Measurements from ENCODE around the gene INHBB.

Gene INHBB

DNA sequence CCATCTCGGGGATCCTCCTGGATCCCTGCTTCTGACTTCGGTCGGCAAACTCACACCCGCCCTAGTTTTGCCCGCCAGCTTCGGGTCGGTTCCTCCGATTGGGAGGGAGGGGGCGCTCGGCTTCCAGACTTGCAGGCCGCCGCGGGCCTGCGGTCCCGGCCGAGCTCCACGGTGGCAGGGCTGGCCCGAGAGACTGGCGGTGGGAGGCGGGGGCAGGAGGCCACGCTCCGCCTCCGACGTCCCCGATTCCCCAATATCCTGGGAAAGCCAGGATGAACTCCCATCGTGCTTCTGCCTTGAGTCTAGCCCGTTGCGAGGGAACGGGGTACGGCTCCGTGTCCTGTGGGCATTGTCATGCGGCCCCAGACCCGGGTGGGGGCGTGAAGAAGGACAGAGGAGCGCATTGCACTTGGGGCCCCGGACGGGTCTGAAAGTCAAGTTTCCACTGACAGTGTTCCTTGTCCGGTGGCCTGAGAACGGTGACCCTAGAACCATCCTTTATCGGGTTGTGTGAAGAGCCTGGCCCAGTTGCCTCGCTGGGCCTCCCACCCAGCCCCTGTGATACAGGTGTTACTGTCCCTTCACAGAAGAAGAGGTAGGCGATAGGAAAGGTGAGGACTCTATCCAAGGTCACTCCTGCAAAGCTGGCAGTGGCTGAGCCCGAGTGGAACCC, 2.4 kb upstream of the INHBB start:
- peak; percentile 57 for DNase-seq

DNA sequence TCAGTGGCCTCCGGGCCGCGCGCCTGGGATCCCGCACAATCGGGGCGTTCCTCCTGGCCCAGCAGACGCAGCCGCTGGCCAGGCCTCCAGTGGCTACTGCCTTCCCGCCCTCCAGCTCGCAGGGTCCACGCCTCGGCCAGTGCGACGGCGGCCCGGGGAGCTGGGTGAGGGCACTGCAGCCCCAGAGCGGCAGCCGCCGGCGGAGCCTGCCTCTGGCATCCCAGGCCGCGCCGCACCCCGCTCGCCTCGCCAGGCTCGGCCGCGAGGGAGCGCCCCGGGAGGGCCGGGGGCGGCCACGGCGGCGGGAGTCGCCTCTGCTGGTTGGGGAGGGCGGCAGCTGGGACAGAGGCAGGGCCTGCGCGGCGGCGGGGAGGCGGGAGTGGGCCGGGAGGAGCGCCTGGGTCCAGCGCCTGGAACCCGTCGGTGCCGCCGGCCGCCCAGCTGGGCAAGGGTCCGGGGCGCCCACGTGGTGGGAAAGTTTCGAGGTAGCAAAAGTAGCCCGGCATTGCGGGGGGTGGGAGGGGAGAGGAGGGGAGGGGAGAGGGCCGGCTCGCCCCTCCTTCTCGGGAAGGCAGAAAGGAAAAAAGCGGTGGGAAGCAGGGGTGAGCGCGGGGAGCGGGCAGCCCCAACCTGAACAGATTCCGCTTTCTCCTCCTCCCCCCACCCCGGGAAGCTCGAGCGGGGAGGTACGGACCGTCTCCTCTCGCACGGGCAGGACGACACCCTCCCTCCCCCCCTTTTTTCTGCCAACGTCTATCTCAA, 1.5 kb upstream of the INHBB start:
- peak; percentile 33 for DNase-seq

DNA sequence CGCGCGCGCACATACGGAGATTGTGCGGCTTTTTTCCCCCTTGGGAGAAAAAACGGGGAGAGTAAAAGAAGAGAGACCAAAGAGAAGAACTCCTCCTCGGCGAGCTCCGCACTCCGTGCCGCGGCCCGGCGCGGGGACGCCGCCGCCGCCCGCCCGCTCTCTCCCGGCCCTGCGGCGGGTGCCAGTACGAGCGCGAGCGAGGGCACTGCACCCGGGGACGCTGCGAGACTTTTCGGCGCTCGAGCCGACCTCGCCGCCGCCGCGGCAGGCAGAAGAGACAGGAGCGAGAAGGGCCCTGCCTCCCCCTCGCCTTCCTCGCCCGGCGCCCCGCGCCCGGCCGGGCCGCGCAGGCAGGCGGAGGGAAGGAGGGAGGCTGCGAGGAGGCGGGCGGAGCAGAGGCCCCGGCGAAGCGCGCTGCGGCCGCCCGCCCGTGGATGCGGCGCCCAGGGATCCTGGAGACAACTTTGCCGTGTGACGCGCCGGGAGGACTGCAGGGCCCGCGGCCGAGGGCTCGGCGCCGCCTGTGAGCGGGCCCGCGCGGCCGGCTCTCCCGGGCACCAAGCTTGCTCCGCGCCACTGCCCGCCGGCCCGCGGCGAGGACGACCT, 857 bp upstream of the INHBB start:
- DNase-seq = peak; percentile 41

DNA sequence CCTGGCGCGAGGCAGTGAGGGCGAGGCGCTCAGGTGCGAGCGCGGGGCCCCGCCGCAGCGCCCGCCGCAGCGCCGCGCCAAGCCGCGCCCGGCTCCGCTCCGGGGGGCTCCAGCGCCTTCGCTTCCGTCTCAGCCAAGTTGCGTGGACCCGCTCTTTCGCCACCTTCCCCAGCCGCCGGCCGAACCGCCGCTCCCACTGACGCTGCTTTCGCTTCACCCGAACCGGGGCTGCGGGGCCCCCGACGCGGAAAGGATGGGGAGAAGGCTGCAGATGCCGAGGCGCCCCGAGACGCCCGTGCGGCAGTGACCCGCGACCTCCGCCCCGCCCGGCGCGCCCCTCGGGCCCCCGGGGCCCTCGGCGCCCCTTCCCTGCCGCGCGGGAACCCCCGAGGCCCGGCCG, 328 bp upstream of the INHBB start:
- DNase-seq = no peak

DNA sequence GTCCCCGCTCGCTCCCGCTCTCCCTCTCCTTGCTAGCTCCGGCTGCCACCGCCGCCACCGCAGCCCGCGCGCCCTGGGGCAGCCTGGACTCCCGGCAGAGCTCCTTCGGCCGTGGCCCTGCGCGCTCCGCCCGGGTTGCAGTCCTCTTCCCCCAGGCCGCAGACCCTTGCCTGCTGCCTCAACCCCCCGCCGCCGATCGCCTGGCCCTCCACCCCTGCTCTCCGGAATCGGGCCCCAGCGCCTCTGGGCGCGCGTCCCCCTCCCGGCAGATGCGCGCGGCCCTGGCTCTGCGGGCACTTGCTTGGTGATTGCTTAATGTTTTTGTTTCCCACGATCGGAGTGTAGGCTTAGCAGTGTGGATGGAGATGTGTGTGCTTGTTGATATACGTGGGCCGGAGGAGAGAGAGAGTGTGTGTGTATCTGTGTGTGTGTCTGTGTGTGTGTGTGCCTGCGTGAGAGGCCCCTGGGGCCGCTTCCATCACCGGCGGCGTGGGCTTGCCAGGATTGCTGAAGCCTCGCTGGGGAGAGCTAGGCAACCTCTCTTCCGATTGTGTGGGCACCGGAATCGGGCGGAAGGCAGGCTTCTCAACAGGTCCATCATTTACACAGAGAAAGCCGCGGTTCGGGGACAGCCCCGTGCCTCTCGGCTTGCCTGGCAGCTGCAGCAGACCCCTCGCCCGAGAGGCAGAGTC, 877 bp downstream of the INHBB start:
- DNase-seq = peak; percentile 29

DNA sequence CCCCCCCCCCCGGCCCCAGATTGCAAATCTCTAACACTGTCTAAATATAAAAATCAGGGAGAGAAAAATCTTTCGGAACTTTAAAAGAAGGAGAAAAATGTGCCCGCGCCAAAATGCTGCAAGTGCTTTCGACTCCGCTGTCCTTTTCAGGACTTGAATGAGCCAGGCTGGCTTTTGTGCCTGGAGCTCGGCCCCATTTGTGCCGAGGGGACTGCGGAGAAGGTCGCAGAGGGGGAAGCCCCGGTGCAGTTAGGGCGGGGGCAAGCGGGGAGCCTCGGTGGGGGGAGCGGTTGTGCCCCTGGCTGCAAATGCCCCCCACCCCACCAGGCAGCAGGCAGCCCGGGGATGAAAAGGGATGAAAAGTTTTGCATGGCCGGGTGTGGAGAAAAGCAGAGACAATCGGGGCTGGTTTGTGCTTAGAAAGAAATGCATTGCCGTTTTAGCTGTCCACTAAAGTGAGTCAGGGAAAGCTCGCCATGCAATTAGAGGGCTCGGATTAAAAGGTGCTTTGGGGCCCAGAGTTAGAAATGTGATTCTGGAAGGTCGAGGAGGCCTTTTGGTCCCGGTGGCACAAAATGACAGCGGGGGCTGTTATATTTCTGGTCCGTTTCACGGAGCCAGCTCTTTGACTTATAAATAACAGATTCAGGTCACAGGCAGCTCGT, 1.6 kb downstream of the INHBB start:
- no peak for DNase-seq

DNA sequence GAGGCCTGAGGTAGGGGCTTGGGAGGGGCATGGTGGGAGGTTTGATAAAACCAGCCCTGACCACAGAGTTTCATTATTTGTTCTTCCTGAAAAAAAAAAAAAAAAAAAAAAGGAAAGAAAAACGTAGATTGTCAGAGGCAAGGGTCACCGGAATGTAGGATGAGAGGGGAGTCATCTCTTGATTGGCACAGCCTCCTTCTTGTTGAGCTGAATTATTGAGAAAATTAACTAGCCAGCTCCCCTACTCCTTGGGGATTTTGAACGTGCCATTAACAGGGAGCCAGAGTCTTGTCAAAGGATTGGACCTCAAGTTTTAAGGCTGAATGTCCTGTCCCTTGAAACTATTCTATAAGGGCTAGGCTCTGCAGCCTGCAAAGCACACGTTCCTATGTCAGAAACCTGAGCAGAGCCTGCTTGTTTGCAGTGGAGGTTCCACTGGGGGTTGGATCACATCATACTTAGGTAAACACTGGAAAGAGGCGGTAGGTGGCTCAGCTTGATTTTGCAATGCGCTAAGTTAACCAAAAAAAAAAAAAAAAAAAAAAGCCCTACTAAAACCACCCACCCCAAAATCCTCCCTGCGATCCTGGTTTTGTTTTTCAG, 2.3 kb downstream of the INHBB start:
- peak; percentile 62 for DNase-seq

DNA sequence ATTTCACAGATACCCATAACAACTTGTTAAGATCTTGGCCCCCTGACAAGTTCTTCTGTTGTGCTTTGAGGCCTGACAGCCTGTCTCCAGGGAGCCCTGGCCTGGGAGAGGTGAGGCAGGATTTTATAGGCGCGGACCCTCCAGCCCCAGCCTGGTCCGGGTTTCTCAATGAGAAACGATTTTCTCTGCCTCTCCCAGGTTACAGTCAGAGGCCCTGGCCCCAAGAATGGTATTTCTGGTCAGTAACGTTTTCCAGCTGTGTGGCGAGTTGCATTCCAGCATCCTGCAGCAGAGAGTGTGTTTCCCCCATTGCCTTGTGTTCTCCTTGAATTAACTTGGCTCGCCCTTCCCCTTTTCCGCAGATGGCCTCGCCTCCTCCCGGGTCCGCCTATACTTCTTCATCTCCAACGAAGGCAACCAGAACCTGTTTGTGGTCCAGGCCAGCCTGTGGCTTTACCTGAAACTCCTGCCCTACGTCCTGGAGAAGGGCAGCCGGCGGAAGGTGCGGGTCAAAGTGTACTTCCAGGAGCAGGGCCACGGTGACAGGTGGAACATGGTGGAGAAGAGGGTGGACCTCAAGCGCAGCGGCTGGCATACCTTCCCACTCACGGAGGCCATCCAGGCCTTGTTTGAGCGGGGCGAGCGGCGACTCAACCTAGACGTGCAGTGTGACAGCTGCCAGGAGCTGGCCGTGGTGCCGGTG, 3.0 kb downstream of the INHBB start:
- no peak for DNase-seq

DNA sequence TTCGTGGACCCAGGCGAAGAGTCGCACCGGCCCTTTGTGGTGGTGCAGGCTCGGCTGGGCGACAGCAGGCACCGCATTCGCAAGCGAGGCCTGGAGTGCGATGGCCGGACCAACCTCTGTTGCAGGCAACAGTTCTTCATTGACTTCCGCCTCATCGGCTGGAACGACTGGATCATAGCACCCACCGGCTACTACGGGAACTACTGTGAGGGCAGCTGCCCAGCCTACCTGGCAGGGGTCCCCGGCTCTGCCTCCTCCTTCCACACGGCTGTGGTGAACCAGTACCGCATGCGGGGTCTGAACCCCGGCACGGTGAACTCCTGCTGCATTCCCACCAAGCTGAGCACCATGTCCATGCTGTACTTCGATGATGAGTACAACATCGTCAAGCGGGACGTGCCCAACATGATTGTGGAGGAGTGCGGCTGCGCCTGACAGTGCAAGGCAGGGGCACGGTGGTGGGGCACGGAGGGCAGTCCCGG, 3.5 kb downstream of the INHBB start:
- no peak for DNase-seq

DNA sequence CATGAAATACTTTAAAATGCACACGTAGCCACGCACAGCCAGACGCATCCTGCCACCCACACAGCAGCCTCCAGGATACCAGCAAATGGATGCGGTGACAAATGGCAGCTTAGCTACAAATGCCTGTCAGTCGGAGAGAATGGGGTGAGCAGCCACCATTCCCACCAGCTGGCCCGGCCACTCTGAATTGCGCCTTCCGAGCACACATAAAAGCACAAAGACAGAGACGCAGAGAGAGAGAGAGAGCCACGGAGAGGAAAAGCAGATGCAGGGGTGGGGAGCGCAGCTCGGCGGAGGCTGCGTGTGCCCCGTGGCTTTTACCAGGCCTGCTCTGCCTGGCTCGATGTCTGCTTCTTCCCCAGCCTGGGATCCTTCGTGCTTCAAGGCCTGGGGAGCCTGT, 4.1 kb downstream of the INHBB start:
- no peak for DNase-seq

DNA sequence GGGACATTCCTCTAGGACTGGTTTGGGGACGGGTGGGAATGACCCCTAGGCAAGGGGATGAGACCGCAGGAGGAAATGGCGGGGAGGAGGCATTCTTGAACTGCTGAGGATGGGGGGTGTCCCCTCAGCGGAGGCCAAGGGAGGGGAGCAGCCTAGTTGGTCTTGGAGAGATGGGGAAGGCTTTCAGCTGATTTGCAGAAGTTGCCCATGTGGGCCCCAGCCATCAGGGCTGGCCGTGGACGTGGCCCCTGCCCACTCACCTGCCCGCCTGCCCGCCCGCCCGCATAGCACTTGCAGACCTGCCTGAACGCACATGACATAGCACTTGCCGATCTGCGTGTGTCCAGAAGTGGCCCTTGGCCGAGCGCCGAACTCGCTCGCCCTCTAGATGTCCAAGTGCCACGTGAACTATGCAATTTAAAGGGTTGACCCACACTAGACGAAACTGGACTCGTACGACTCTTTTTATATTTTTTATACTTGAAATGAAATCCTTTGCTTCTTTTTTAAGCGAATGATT, 4.9 kb downstream of the INHBB start:
- no peak for DNase-seq

DNA sequence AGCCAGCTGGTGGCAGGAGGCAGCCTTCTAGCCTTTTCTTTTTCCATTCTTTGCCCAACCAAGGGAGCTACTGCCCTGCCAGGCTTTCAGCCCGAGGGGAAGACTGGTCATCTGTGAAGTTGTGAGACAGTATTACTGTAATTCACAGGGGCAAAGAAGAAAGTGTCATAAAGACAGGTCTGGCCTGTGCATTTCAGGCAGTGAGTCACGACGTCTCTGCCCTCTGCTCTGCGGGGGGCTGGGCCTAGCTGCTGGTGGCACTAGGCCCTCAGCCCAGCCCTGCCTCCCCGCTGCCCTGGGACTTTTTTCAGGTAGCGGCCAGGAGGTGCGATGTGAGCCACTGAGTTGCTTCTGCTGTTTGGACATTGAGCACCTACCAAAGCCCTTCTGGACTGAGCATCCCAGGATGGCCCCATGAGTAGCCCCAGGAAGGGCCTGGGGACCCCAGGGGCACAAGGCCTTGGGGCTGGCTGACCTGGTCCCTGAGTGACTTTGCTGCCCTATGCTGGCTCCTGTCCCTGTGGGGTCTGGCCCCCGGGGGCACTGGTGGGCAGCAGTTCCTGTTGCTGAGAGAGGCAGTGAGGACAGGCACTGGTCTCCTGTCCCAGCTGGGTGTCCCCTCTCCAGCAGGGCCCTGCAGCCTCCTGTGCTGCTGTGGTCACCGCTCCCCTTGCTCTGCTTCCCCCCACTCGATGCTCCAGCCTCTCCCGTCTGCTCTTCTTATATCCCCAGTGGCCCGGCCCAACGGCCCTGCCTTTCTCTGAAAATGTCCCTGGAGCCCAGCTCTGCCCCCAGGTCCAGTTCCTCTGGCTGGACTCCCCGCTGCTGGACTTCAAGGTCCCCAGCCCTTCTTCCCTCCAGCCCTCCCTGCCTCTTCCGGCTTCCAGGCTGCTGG, 7.0 kb downstream of the INHBB start:
- DNase-seq = no peak

DNA sequence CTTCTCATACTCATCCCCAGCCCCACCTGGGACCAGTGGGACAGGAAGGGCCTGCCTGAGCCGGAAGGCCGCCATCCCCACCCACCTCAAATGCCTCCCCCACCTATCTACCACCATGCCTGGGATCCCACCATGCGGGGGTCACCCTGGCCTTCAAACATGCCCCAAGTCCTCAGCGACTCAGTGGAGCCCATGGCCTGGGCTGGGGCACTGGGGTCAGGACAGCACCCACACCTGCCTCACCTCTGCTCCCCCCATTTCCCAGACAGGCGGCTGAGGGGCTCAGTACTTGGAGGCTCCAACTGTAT, 7.6 kb downstream of the INHBB start:
- DNase-seq = no peak

DNA sequence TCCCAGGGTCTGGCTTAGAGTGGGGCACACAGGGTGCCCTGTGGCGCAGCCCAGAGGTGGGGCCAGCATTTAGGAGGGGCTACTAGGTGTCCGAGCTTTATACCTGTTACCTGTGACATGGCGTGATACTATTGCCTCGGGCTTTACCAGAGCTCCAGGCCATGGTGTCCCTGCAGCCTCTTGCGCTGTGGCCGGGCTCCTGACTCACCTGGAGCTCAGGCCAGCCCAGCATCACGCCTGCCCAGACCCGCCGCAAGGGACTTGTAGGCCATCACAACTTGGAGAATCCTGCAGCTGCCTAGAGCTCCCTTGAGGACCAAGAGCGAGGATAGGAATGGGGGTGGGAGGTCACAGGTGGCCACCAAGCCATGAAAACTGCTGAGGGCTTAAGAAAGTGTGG, 8.0 kb downstream of the INHBB start:
- DNase-seq = no peak

DNA sequence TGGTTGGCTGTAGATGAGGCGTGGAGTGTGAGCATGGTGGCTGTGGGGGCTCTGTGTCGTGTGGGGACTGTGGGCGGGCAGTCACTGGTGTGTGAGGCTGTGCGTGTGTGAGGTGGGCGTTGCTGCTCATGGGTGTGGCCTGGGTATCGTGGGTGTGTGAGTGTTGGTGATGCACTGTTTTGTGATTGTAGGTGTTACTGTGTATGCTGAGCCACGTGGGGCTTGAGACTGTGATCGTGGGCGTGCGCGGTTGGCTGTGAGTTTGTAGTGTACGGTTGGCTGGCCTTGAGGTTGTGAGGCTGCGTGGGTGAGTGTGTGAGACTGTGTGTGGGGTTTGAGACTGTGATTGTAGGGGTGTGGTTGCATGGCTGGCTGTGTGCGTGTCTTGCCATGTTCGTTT, 8.5 kb downstream of the INHBB start:
- DNase-seq = no peak

DNA sequence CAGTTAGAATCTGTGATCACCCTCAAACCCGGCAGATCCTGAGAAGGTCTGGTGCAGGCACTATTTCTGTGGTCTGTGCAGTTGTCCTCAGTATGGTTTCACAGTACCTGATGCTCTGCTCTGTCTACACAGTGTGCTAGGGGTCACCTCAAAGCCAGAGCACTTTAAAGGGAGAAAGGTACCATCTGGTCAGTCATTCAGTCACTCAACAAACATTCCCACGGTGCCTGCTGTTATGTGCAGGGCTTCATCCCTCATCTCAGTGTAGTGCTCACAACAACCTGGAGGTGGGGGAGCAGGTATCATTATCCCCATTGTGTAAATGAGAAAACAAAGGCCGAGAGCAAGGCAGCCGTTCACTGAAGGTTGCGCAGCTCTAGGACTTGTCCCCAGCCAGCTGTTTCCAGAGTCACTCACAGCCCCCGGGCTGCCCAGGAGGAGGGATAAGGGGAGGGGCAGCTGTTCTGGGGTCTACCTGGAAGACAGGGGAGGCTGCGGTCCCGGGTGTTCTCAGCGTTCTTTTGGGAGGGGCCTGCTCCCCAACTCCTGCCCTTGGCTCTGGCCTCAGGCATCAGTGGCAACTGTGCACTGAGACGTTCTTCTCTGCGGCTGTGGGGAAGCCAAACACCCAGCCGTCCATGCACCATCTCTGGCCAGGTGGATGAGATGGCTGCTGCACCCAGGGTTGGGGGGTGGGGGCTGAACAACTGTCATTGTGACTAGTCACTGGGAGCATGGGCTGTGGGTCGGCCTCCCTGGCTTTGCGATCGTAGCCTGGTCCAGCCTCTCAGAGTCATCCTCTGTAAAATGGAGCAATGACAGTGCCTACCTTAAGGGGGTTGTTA, 9.2 kb downstream of the INHBB start:
- no peak for DNase-seq

DNA sequence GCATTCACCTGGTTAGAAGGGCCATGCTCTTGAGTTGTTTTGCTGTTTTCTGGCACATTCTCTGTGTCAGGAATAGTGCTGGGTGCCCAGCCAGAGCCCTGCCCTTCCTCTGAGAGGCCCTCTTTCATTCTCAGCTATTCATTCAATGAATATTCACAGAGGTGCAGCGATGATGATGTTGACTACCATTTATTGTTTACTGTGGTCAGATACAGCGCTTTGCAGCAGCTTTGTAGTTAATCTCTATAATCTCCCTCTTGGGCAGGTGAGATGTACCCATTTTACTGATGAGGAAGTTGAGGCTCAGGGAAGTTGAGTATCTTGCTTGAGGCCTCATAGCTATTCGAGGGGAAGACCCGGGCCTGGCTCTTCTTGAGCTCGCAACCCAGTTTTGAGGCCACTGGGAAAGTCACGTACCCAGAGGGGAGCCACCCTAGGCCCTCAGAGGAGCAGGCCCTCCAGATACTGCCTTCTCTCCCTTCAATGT, 9.9 kb downstream of the INHBB start:
- no peak for DNase-seq

DNA sequence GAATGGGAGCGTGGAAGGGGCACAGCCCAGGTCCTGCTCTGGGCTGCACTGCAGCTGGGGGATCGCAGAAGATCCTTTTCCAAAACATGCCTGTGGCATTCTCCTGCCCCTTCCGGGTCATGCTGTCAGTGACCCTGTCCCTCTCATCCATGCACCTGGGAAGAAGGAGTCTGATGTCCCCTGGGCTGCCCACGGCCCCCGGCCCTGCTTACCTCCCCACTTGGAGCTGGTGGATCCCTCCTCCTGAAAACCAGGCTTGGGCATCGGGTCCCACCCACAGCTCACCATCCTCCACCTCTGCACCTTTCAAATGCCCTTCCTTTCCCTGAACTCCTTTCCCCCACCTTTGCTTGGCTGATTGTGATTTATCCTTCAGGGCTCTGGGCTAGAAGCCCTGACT, 11.8 kb downstream of the INHBB start:
- no peak for DNase-seq

DNA sequence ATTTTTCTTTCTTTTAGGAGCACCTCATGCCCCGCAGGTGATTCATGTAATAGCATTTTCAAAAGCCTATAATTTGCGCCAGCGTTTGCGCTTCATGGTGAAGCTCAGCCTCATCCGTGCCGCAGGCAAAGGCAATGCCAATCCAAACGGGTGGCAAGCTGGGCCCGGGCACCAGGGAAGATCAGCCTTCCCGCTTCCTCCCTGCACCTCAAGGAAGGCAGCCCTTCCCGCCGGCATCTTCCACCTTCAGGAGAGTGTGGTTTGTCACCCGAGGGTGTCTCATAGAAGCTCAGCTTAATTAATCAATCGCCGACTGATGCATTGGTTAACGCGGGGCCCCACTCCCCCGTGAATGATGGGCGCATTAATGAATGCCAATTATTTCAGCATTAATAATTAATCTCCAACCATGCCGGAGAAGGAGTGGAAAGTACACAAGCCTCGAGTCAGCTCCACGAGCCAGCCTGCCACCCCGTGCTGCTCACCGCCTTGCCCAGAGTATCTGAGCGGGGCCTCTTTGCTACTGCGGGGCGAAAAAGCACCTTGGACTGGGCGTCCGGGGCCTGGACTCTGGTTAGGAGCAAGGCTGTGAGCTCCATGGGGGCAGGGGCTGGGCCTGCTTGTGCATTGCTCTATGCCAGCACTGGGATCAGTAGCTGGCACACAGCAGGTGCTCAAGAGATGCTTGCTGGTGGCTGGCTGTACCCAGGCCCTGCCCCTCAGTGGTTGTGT, 13.0 kb downstream of the INHBB start:
- DNase-seq = no peak
